ENCODE data around the gene TRMT10C.
"Not testable (repeated sequence)": the region's sequence is repeated elsewhere in the genome, so short reads cannot be mapped to it uniquely, and the experiment has no call there.

TRMT10C gene

DNA sequence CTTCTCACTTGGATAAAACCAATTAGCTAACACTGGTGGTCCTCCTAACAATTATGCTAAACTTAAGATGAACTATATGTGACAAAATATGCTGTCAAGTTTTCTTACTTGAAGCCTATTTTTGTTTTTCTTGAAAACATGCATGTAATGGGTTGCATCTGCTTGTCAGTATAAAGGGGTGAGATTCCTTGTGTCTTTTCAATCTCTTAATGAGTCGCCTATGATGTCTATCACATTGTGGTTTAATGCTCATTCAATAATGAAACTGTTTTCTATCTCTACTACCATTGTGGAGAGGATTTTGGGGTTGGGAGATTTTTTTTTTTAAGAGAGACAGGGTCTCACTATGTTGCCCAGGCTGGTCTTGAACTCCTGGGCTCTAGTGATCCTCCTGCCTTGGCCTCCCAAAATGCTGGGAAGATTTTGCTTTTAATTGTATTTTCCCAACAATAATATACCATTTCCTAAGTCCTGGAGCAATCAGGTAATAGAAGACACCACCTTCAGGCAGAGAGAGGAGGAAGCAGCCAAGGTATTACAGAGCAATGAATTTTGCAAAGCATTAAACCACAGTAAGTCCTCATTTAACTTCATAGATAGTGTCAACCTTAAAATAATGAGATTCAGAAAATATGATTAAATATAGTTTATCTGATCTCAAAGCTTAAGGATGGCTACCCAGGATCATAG is 17.4 kb upstream of the TRMT10C start:
- peak overlapping the region; percentile 2 for H3K27ac ChIP-seq (ENCODE audit: insufficient read depth, low read length, poor library complexity, severe bottlenecking)
- H3K4me1 ChIP-seq (ENCODE audit: control insufficient read depth, insufficient read depth, low read length, poor library complexity, severe bottlenecking): peaks cover 24% of the 10 kb centered on the region
- no peaks in the 10 kb centered on the region for H3K36me3 ChIP-seq (ENCODE audit: control insufficient read depth, insufficient read depth, low read length)
- H3K4me3 ChIP-seq (ENCODE audit: insufficient read depth, low read depth, low read length, poor library complexity, severe bottlenecking): no peak overlapping the region
- no peaks in the 10 kb centered on the region for H3K27me3 ChIP-seq (replicated peaks; ENCODE audit: control insufficient read depth, insufficient read depth, low read length, poor library complexity, severe bottlenecking)
- H3K9me3 ChIP-seq (ENCODE audit: control insufficient read depth, low read length): no peaks in the 10 kb centered on the region
- no peak for DNase-seq

GRCh38 chr3:101548527-101549105 is 13.1 kb upstream of the TRMT10C start:
- H3K9me3 ChIP-seq (ENCODE audit: control insufficient read depth, low read length): no peaks in the 10 kb centered on the region
- peaks cover 10% of the 10 kb centered on the region for H3K4me1 ChIP-seq (ENCODE audit: control insufficient read depth, insufficient read depth, low read length, poor library complexity, severe bottlenecking)
- H3K4me3 ChIP-seq (ENCODE audit: insufficient read depth, low read depth, low read length, poor library complexity, severe bottlenecking): no peak overlapping the region
- no peaks in the 10 kb centered on the region for H3K36me3 ChIP-seq (ENCODE audit: control insufficient read depth, insufficient read depth, low read length)
- no peaks in the 10 kb centered on the region for H3K27me3 ChIP-seq (replicated peaks; ENCODE audit: control insufficient read depth, insufficient read depth, low read length, poor library complexity, severe bottlenecking)
- DNase-seq: no peak
- H3K27ac ChIP-seq (ENCODE audit: insufficient read depth, low read length, poor library complexity, severe bottlenecking): peak overlapping the region; percentile 18

DNA sequence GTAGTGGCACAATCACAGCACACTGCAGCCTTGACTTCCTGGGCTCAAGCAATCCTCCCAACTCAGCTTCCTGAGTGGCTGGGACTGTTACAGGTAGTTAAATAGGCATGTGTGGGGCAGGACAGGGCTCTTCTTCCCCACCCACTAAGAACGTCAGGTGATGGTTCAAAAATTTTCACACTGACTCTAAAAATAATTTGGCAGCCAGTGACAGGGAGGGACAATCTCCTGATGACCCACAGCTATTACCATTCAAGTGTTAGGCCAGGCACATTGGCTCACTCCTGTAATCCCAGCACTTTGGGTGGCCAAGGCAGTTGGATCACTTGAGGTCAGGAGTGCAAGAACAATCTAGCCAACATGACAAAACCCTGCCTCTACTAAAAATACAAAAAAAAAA is 12.2 kb upstream of the TRMT10C start:
- no peak for DNase-seq
- no peaks in the 10 kb centered on the region for H3K36me3 ChIP-seq (ENCODE audit: control insufficient read depth, insufficient read depth, low read length)
- peak overlapping the region; percentile 25 for H3K27ac ChIP-seq (ENCODE audit: insufficient read depth, low read length, poor library complexity, severe bottlenecking)
- H3K4me3 ChIP-seq (ENCODE audit: insufficient read depth, low read depth, low read length, poor library complexity, severe bottlenecking): no peak overlapping the region
- peaks cover 3% of the 10 kb centered on the region for H3K4me1 ChIP-seq (ENCODE audit: control insufficient read depth, insufficient read depth, low read length, poor library complexity, severe bottlenecking)
- H3K27me3 ChIP-seq (replicated peaks; ENCODE audit: control insufficient read depth, insufficient read depth, low read length, poor library complexity, severe bottlenecking): no peaks in the 10 kb centered on the region
- H3K9me3 ChIP-seq (ENCODE audit: control insufficient read depth, low read length): no peaks in the 10 kb centered on the region

DNA sequence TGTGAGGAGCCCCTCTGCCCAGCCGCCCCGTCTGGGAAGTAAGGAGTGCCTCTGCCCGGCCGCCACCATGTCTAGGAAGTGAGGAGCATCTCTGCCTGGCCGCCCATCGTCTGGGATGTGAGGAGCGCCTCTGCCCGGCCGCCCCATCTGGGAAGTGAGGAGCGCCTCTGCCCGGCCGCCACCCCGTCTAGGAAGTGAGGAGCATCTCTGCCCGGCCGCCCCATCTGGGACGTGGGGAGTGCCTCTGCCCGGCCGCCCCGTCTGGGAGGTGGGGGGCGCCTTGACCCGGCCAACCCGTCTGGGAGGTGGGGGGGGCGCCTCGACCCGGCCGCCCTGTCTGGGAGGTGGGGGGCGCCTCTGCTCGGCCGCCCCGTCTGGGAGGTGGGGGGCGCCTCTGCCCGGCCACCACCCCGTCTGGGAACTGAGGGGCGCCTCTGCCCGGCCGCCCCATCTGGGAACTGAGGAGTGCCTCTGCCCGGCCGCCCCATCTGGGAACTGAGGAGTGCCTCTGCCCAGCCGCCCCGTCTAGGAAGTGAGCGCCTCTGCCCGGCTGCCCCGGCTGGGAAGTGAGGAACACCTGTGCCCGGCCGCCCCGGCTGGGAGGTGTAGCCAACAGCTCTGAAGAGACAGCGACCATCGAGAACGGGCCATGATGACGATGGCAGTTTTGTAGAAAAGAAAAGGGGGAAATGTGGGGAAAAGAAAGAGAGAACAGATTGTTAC is 10.1 kb upstream of the TRMT10C start:
- not testable (repeated sequence) for H3K9me3 ChIP-seq (ENCODE audit: control insufficient read depth, low read length); H3K36me3 ChIP-seq (ENCODE audit: control insufficient read depth, insufficient read depth, low read length); H3K27ac ChIP-seq (ENCODE audit: insufficient read depth, low read length, poor library complexity, severe bottlenecking); DNase-seq; H3K4me1 ChIP-seq (ENCODE audit: control insufficient read depth, insufficient read depth, low read length, poor library complexity, severe bottlenecking); H3K4me3 ChIP-seq (ENCODE audit: insufficient read depth, low read depth, low read length, poor library complexity, severe bottlenecking); H3K27me3 ChIP-seq (replicated peaks; ENCODE audit: control insufficient read depth, insufficient read depth, low read length, poor library complexity, severe bottlenecking)

- H3K9me3 ChIP-seq (ENCODE audit: control insufficient read depth, low read length); H3K36me3 ChIP-seq (ENCODE audit: control insufficient read depth, insufficient read depth, low read length); DNase-seq; H3K4me1 ChIP-seq (ENCODE audit: control insufficient read depth, insufficient read depth, low read length, poor library complexity, severe bottlenecking); H3K4me3 ChIP-seq (ENCODE audit: insufficient read depth, low read depth, low read length, poor library complexity, severe bottlenecking); H3K27ac ChIP-seq (ENCODE audit: insufficient read depth, low read length, poor library complexity, severe bottlenecking); H3K27me3 ChIP-seq (replicated peaks; ENCODE audit: control insufficient read depth, insufficient read depth, low read length, poor library complexity, severe bottlenecking): not testable (repeated sequence)
These were observed 8.3 kb upstream of the TRMT10C start for GRCh38 chr3:101553381-101553780.

GRCh38 chr3:101556064-101556463 is 5.6 kb upstream of the TRMT10C start:
- no peaks in the 10 kb centered on the region for H3K4me1 ChIP-seq (ENCODE audit: control insufficient read depth, insufficient read depth, low read length, poor library complexity, severe bottlenecking)
- H3K27ac ChIP-seq (ENCODE audit: insufficient read depth, low read length, poor library complexity, severe bottlenecking): no peak overlapping the region
- no peak overlapping the region for H3K4me3 ChIP-seq (ENCODE audit: insufficient read depth, low read depth, low read length, poor library complexity, severe bottlenecking)
- DNase-seq: no peak
- H3K9me3 ChIP-seq (ENCODE audit: control insufficient read depth, low read length): no peaks in the 10 kb centered on the region
- no peaks in the 10 kb centered on the region for H3K36me3 ChIP-seq (ENCODE audit: control insufficient read depth, insufficient read depth, low read length)
- H3K27me3 ChIP-seq (replicated peaks; ENCODE audit: control insufficient read depth, insufficient read depth, low read length, poor library complexity, severe bottlenecking): no peaks in the 10 kb centered on the region

DNA sequence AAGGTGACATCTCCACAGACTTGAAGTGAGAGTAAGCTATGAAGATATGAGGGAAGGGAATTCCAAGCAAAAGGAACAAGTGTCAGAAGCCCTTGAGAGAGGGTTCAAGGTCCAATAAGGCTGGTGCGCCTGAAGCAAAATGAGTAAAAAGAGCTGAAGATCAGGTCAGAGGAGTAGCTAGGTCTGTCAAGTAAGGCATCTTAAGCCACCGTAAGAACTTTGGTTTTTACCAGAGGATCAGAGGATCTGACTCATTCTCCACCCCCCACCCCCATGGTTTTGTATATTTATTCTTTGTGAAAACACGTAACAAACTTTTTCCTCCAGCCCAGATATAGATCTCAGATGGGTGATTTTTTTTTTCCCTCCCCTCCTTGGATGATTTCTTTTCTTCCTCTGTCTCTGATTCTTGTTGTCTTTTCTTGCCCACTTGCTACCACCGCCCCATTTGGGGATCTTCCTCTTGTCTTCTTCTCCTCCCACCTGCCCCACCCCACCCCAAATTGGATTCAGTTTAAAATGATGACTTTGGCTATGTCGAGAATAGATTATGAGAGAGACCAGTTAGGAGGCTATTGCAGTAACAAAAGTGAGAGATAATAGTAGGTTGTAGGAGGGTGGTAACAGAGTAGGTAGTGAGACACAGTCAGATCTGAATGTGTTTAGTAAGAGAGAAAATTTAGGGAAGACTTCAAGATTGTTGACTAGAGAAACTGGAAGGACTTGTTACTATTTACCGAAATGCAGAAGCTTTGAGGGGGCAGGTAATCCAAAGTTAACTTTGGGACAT is 6.1 kb downstream of the TRMT10C start:
- H3K36me3 ChIP-seq (ENCODE audit: control insufficient read depth, insufficient read depth, low read length): peaks cover 23% of the 10 kb centered on the region
- H3K27ac ChIP-seq (ENCODE audit: insufficient read depth, low read length, poor library complexity, severe bottlenecking): no peak overlapping the region
- no peak for DNase-seq
- no peaks in the 10 kb centered on the region for H3K27me3 ChIP-seq (replicated peaks; ENCODE audit: control insufficient read depth, insufficient read depth, low read length, poor library complexity, severe bottlenecking)
- peaks cover 24% of the 10 kb centered on the region for H3K4me1 ChIP-seq (ENCODE audit: control insufficient read depth, insufficient read depth, low read length, poor library complexity, severe bottlenecking)
- H3K4me3 ChIP-seq (ENCODE audit: insufficient read depth, low read depth, low read length, poor library complexity, severe bottlenecking): no peak overlapping the region
- no peaks in the 10 kb centered on the region for H3K9me3 ChIP-seq (ENCODE audit: control insufficient read depth, low read length)

DNA sequence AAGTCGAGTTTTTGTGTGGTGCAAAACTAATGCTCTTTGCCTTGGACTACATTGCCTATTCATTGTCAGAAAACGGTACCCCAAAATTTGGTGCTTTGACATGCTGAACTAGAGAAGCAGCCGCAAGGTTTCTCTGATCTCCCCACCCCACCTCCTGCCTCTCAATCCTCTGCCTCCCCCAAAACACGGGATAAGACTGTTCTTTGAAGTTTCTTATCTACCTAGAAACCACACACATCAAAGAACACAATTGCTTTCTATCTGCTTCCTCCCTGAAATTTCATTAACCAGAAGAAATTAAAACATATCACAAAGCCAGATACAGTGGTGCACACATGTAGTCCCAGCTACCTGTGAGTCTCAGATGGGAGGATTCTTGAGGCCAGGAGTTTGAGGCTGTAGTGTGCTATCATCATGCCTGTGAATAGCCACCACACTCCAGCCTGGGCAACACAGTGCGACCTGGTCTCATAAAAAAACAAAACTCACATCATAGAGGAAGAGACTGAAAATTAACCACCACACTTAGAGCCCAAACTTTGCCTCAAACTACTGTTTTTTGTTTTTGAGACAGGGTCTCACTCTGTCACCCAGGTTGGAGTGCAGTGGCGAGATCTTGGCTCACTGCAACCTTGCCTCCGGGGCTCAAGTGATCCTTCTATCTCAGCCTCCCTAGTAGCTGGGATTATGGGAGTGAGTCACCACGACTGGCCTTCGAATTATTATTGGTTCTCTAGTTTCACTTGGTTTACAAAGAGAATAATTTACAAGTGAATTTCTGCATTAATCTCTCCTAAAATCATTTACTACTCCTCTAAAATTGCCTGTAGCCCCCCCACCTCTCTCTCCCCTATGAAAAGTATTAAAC is 9.6 kb downstream of the TRMT10C start:
- Histone ChIP-seq H3K4me3 (ENCODE audit: insufficient read depth, low read depth, low read length, poor library complexity, severe bottlenecking) (no peak overlapping the region), H3K4me1 (ENCODE audit: control insufficient read depth, insufficient read depth, low read length, poor library complexity, severe bottlenecking) (peaks cover 27% of the 10 kb centered on the region), H3K36me3 (ENCODE audit: control insufficient read depth, insufficient read depth, low read length) (peaks cover 7% of the 10 kb centered on the region), H3K27ac (ENCODE audit: insufficient read depth, low read length, poor library complexity, severe bottlenecking) (no peak overlapping the region), H3K27me3 (replicated peaks; ENCODE audit: control insufficient read depth, insufficient read depth, low read length, poor library complexity, severe bottlenecking) (no peaks in the 10 kb centered on the region), H3K9me3 (ENCODE audit: control insufficient read depth, low read length) (no peaks in the 10 kb centered on the region)
- DNase-seq: peak in 1 of 3 donors; percentile 13

Data from effector memory CD4-positive, alpha-beta T cell (primary cell).